HEK293 (cell line): Measurements from ENCODE around the gene SNAPC4.

Experiments used
- CTCF ChIA-PET: fragments of 350-600 bp; formaldehyde crosslinking; extraction: SDS; loops from one replicate; lab custom pipeline; 2021; ENCODE audit warnings: antibody characterized with exemption; lab: Yijun Ruan, JAX
- POLR2A ChIA-PET: fragments of 300-600 bp; formaldehyde crosslinking; extraction: SDS; loops from one replicate; lab custom pipeline; 2020; ENCODE audit warnings: antibody characterized with exemption, inconsistent platforms; lab: Yijun Ruan, JAX
- H3K27ac ChIP-seq: fragments of 200-500 bp; sonication (Bioruptor generic); 2 replicates; pipeline ENCODE4 v1.5.1; 2014; ENCODE audit warnings: low read depth, low read length, control low read depth, inconsistent platforms; ENCODE audit errors: extremely low read depth
- H3K36me3 ChIP-seq, 2 experiments: fragments of 200-500 bp in 1 of 2; sonication (Bioruptor generic) in 1 of 2; 1 replicate in 1 of 2; 2 replicates in 1 of 2; pipeline ENCODE4 v1.5.1; 2014 to 2017; ENCODE audit warnings: inconsistent platforms in 2 of 2, low read length in 2 of 2; ENCODE audit not compliant: control insufficient read depth in 2 of 2, insufficient read depth in 1 of 2
- H3K4me1 ChIP-seq: fragments of 200-500 bp; sonication (Bioruptor generic); 2 replicates; pipeline ENCODE4 v1.5.1; 2014; ENCODE audit warnings: mild to moderate bottlenecking, low read length, inconsistent platforms; ENCODE audit not compliant: control insufficient read depth, insufficient read depth
- H3K4me3 ChIP-seq: 2 replicates; pipeline ENCODE4 v1.5.1; 2011; ENCODE audit warnings: low read depth, mild to moderate bottlenecking, control low read depth, low read length, moderate library complexity
- H3K9me3 ChIP-seq: fragments of 200-500 bp; sonication (Bioruptor generic); 2 replicates; pipeline ENCODE4 v1.5.1; 2014; ENCODE audit warnings: low read depth, low read length, inconsistent platforms; ENCODE audit not compliant: control insufficient read depth, insufficient read depth
- EGR2 ChIP-seq: fragments of 450-650 bp; formaldehyde crosslinking; IDR thresholded peaks from 2 replicates; pipeline ENCODE4 v1.5.1; 2016; ENCODE audit warnings: low read depth, missing biosample characterization, missing genetic modification characterization
- GLIS2 ChIP-seq: fragments of 450-650 bp; formaldehyde crosslinking; IDR thresholded peaks from 2 replicates; pipeline ENCODE4 v1.5.1; 2016; ENCODE audit warnings: missing biosample characterization, missing genetic modification characterization
- IKZF3 ChIP-seq: fragments of 450-650 bp; IDR thresholded peaks from 2 replicates; pipeline ENCODE4 v1.5.0; 2018; ENCODE audit warnings: missing biosample characterization, mild to moderate bottlenecking, missing genetic modification characterization, moderate library complexity
- KLF16 ChIP-seq: fragments of 450-650 bp; formaldehyde crosslinking; IDR thresholded peaks from 2 replicates; pipeline ENCODE4 v1.5.1; 2017; ENCODE audit warnings: missing biosample characterization, missing genetic modification characterization
- MYNN ChIP-seq: fragments of 450-650 bp; formaldehyde crosslinking; IDR thresholded peaks from 2 replicates; pipeline ENCODE4 v1.5.1; 2016; ENCODE audit warnings: missing biosample characterization, missing genetic modification characterization, borderline replicate concordance
- REPIN1 ChIP-seq: fragments of 450-650 bp; formaldehyde crosslinking; IDR thresholded peaks from 2 replicates; pipeline ENCODE4 v1.5.1; 2017; ENCODE audit warnings: missing biosample characterization, missing genetic modification characterization, low read depth
- YY2 ChIP-seq: fragments of 450-650 bp; formaldehyde crosslinking; IDR thresholded peaks from 2 replicates; pipeline ENCODE4 v1.5.1; 2016; ENCODE audit warnings: missing biosample characterization, missing genetic modification characterization
- ZFHX2 ChIP-seq: fragments of 450-650 bp; formaldehyde crosslinking; conservative IDR thresholded peaks from 2 replicates; pipeline ENCODE4 v1.5.1; 2016; ENCODE audit warnings: missing biosample characterization, missing genetic modification characterization
- ZFP3 ChIP-seq: fragments of 450-650 bp; formaldehyde crosslinking; IDR thresholded peaks from 2 replicates; pipeline ENCODE4 v1.5.1; 2016; ENCODE audit warnings: low read depth, missing biosample characterization, missing genetic modification characterization
- ZFP69B ChIP-seq: fragments of 450-650 bp; formaldehyde crosslinking; IDR thresholded peaks from 2 replicates; pipeline ENCODE4 v1.5.1; 2016; ENCODE audit warnings: missing biosample characterization, missing genetic modification characterization
- ZNF132 ChIP-seq: fragments of 450-650 bp; formaldehyde crosslinking; IDR thresholded peaks from 2 replicates; pipeline ENCODE4 v1.5.1; 2017; ENCODE audit warnings: missing biosample characterization, missing genetic modification characterization, borderline replicate concordance
- ZNF248 ChIP-seq: fragments of 450-650 bp; formaldehyde crosslinking; IDR thresholded peaks from 2 replicates; pipeline ENCODE4 v1.5.1; 2017; ENCODE audit warnings: missing biosample characterization, missing genetic modification characterization
- ZNF324 ChIP-seq: fragments of 450-650 bp; formaldehyde crosslinking; IDR thresholded peaks from 2 replicates; pipeline ENCODE4 v1.5.1; 2016; ENCODE audit warnings: missing biosample characterization, missing genetic modification characterization
- ZNF391 ChIP-seq: fragments of 450-650 bp; formaldehyde crosslinking; IDR thresholded peaks from 2 replicates; pipeline ENCODE4 v1.5.1; 2016; ENCODE audit warnings: low read depth, missing biosample characterization, missing genetic modification characterization, borderline replicate concordance
- ZNF529 ChIP-seq: fragments of 450-650 bp; formaldehyde crosslinking; IDR thresholded peaks from 2 replicates; pipeline ENCODE4 v1.5.1; 2017; ENCODE audit warnings: missing genetic modification characterization, missing biosample characterization; ENCODE audit not compliant: insufficient replicate concordance
- ZNF561 ChIP-seq: fragments of 450-650 bp; IDR thresholded peaks from 2 replicates; pipeline ENCODE4 v1.5.1; 2018; ENCODE audit warnings: missing biosample characterization, missing genetic modification characterization, borderline replicate concordance
- ZNF677 ChIP-seq: fragments of 450-650 bp; IDR thresholded peaks from 2 replicates; pipeline ENCODE4 v1.5.0; 2018; ENCODE audit warnings: missing biosample characterization, mild to moderate bottlenecking, missing genetic modification characterization, moderate library complexity
- TF ChIP-seq, protein P1 (sequence below): fragments of 450-650 bp; formaldehyde crosslinking; IDR thresholded peaks from 2 replicates; pipeline ENCODE4 v1.5.1; 2016; ENCODE audit warnings: missing biosample characterization, missing genetic modification characterization
- TF ChIP-seq, protein P2 (sequence below): fragments of 450-650 bp; formaldehyde crosslinking; IDR thresholded peaks from 2 replicates; pipeline ENCODE4 v1.5.1; 2016; ENCODE audit warnings: missing biosample characterization, missing genetic modification characterization

The SNAPC4 gene

DNA sequence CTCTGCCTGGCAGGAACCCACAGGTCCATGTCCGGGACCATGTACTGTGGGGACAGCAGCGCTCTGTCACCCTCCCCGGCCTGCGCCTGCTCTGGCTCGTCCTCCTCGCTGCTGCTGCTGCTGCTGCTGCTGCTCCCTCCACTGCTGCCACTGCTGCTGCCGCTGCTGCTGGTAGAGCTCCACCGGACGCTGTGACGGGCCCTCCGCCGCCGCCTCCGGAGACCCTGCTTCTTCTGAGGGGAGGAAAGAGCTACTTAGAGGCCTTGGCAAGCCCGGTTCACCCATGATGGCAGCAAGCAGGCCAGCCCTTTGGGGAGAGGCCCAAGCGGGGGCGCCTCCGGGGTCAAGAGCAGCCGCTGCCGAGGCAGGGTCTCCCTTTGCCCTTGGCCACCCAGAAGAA, 16.5 kb downstream of the SNAPC4 start:
- ChIA-PET CTCF (no interaction called here), POLR2A (no interaction called here)
- Histone ChIP-seq H3K9me3 (no peaks in the 10 kb centered on the region), H3K27ac (no peak overlapping the region), H3K4me3 (no peak overlapping the region), H3K4me1 (no peaks in the 10 kb centered on the region), H3K36me3 (peaks cover 13 to 95% of the 10 kb centered on the region in 2 experiments)
- no peak for TF ChIP-seq ZNF391 (tag by site-specific recombination)
- no peak for TF ChIP-seq ZNF248 (tag by site-specific recombination)
- TF ChIP-seq ZFP3 (tag by site-specific recombination) = no peak
- no peak for TF ChIP-seq MYNN (tag by site-specific recombination)
- TF ChIP-seq ZNF529 = no peak
- no peak for TF ChIP-seq IKZF3 (tag by site-specific recombination)
- TF ChIP-seq YY2 (tag by site-specific recombination) = no peak
- TF ChIP-seq, protein P1, sequence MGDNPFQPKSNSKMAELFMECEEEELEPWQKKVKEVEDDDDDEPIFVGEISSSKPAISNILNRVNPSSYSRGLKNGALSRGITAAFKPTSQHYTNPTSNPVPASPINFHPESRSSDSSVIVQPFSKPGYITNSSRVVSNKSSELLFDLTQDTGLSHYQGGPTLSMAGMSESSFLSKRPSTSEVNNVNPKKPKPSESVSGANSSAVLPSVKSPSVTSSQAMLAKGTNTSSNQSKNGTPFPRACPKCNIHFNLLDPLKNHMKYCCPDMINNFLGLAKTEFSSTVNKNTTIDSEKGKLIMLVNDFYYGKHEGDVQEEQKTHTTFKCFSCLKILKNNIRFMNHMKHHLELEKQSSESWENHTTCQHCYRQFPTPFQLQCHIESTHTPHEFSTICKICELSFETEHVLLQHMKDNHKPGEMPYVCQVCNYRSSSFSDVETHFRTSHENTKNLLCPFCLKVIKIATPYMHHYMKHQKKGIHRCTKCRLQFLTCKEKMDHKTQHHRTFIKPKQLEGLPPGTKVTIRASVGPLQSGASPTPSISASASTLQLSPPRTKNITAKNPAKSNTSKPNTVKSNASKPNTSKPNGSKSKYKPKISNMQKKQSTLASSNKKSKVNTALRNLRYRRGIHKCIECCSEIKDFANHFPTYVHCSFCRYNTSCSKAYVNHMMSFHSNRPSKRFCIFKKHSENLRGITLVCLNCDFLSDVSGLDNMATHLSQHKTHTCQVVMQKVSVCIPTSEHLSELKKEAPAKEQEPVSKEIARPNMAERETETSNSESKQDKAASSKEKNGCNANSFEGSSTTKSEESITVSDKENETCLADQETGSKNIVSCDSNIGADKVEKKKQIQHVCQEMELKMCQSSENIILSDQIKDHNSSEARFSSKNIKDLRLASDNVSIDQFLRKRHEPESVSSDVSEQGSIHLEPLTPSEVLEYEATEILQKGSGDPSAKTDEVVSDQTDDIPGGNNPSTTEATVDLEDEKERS (tag by site-specific recombination) = no peak
- no peak for TF ChIP-seq KLF16
- TF ChIP-seq ZNF677 = no peak
- no peak for TF ChIP-seq ZNF324 (tag by site-specific recombination)
- no peak for TF ChIP-seq REPIN1 (tag by site-specific recombination)
- TF ChIP-seq, protein P2, sequence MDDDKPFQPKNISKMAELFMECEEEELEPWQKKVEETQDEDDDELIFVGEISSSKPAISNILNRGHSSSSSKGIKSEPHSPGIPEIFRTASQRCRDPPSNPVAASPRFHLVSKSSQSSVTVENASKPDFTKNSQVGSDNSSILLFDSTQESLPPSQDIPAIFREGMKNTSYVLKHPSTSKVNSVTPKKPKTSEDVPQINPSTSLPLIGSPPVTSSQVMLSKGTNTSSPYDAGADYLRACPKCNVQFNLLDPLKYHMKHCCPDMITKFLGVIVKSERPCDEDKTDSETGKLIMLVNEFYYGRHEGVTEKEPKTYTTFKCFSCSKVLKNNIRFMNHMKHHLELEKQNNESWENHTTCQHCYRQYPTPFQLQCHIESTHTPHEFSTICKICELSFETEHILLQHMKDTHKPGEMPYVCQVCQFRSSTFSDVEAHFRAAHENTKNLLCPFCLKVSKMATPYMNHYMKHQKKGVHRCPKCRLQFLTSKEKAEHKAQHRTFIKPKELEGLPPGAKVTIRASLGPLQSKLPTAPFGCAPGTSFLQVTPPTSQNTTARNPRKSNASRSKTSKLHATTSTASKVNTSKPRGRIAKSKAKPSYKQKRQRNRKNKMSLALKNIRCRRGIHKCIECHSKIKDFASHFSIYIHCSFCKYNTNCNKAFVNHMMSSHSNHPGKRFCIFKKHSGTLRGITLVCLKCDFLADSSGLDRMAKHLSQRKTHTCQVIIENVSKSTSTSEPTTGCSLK (tag by site-specific recombination) = no peak
- no peak for TF ChIP-seq ZFP69B (tag by site-specific recombination)
- TF ChIP-seq ZNF561 (tag by site-specific recombination) = no peak

DNA sequence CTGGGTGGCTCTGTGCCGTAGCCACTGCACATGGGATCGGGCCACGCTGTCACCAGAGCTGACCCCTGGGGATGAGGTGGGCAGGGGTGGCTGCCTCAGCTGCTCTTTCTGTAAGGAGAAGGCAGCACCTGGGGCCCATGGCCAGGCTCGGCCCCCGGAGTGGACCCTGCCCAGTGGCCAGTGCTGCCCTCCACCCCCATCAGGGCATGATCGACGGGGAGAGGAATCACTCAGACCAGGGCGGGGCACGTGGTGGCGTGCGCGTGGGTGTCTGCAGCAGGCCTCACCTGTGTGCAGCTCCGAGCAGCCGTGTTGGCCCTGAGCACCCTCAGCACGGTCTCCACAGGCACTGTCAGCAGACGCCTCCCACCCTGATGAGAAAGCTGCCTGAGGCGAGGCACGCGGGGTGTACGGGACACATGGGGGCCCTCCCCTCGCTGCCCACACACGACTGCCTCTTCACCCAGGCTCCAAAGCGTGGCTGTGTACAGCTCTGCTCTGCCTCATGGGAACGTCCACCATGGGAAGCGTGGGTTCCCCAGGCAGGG, 17.9 kb downstream of the SNAPC4 start:
- no peak overlapping the region for H3K4me3 ChIP-seq
- H3K9me3 ChIP-seq = no peaks in the 10 kb centered on the region
- TF ChIP-seq EGR2 = 0 out of 2 replicates have a peak, but pooled peaks have one; percentile 8
- peak; percentile 27; the same call in 1 of the 2 replicates for TF ChIP-seq GLIS2 (tag by site-specific recombination)
- TF ChIP-seq ZNF132 (tag by site-specific recombination) = no peak
- peak; percentile 30; the same call in 1 of the 2 replicates for TF ChIP-seq ZFHX2
- ChIA-PET POLR2A (interaction anchor here (0.8 to 2.0 kb wide), 2 partner anchors 17 to 19 kb away, joined by 3 to 11 read pairs; partner anchors contain the start of gene DNLZ), CTCF (interaction anchor here (0.6 to 0.8 kb wide), 2 partner anchors 19 to 1603 kb away, joined by 3 to 4 read pairs; no protein-coding TSS in a partner anchor)
- no peak overlapping the region for H3K27ac ChIP-seq
- H3K4me1 ChIP-seq = no peaks in the 10 kb centered on the region
- H3K36me3 ChIP-seq = peaks cover 13 to 95% of the 10 kb centered on the region in 2 experiments
